CD4-positive, alpha-beta T cell treated with Interleukin-2 at 100 ng/mL for 4 hours (primary cell): ENCODE data around the gene SMDT1.
"Not testable (repeated sequence)": the region's sequence is repeated elsewhere in the genome, so short reads cannot be mapped to it uniquely, and the experiment has no call there.

ENCODE experiments used
- DNase-seq: peaks from one replicate; pipeline ENCODE4 v3.0.0-alpha.2; 2020; ENCODE audit warnings: low spot score

SMDT1 gene

DNA sequence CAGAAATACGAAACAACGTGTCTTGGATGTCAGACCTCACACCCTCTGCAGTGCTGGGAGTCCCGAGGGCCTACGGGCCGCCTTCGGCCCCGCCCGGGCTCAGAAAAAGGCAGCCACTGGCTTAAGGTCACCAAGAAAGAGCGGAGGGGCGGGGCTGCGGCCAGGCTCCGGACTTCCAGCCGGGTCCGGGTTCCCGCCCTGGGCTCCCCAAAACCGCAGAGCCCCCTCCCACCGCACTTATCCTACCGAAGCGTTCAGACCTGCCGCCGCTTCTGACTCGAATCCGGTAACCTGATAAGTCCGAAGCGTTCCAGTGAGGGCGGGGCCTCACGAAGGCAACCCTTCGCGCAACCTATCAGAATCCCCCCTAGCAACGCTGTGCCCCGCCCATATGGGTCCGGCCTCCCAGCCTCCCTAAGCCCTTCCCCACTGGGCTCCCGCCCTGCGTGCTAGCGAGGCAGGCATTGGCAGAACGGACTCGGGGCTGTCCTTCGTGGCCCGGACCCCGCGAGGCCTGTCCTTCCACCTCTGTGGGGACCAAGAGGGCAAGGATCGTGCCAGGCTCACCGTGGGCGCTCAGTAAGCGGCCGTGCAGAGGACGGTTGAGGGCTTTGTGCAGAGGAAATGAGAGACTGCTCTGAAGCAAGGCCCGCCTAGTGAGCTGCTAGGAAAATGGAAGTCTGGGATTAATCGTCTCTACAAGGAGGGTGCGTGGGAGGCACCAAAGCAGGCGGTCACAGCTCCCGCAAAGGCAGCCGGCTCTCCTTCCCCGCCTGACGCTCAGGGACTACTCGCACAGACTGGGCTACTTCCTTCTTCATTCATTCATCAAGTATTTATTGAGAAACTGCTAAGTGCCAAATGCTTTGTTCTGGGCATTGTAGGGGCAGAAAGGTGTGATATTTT is 8.7 kb upstream of the SMDT1 start, which contains the start of gene NAGA:
NAGA (minus strand) TSS at position 296 of the 906 bp plus-strand sequence. CDS start 515 bp downstream, outside the sequence.
- DNase-seq = peak; percentile 93

DNA sequence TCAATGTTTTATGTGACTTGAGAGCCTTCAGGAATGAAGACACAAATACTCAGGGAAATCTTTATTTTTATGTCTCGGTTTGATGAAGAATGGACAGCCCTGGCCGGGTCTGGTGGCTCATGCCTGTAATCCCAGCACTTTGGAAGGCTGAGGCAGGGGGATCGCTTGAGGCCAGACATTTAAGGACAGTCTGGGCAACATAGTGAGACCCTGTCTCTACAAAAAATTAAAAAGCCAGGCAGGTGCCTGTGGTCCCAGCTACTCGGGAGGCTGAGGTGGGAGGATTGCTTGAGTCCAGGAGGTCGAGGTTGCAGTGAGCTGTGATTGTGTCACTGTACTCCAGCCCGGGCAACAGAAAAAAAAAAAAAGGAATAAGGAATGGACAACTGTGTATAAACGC is 8.0 kb upstream of the SMDT1 start:
- not testable (repeated sequence) for DNase-seq

GRCh38 chr22:42072606-42073330 is 6.7 kb upstream of the SMDT1 start:
- no peak for DNase-seq

DNA sequence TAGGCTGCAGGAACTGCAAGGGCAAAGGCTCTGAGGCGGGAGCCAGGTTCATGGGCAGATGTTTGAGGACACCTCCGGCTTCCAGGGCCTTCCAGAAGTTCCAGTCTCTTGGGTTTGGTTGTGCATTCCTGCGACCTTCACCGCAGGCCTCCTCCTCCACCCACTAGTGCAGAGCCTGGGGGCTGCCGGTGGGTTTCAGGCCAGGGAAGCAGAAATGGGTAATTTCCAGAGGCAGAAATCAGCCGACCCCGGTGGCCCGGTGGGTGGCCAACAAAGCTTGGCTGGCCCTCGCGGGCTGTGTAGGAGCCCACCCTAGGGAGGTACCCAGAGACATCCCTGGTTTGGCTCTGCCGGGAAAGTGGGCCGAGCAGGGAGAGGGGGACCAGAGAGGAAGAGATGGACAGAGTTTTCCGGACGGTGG is 5.9 kb upstream of the SMDT1 start:
- no peak for DNase-seq

GRCh38 chr22:42074132-42074811 is 5.2 kb upstream of the SMDT1 start, which contains the start of gene PHETA2:
TSS of gene PHETA2 (plus strand) at chr22:42074248. CDS start at chr22:42077294, 3,046 bp downstream.
- peak; percentile 50 for DNase-seq

GRCh38 chr22:42074846-42075676 is 4.4 kb upstream of the SMDT1 start:
- DNase-seq = no peak

- DNase-seq = no peak
Measured at GRCh38 chr22:42076764-42077485, 2.6 kb upstream of the SMDT1 start.

GRCh38 chr22:42077486-42078125 is 1.9 kb upstream of the SMDT1 start:
- DNase-seq = no peak

- no peak for DNase-seq
Measured at GRCh38 chr22:42078469-42079318, 806 bp upstream of the SMDT1 start.

- no peak for DNase-seq
Measured at GRCh38 chr22:42080287-42080686, 787 bp downstream of the SMDT1 start.

- DNase-seq = no peak
Measured at GRCh38 chr22:42083119-42083518, 3.6 kb downstream of the SMDT1 start.

DNA sequence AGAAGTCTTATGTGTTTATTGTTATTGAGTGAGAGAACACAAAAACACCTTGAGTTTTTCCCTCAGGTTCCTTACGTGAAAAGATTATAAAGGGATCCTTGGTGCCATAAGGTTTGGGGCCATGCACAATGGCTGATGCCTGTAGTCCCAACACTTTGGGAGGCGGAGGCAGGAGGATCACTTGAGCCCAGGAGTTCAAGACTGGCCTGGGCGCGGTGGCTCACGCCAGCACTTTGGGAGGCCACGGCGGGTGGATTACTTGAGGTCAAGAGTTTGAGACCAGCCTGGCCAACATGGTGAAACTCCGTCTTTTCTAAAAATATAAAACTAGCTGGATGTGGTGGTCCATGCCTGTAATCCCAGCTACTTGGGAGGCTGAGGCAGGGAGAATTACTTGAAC is 5.4 kb downstream of the SMDT1 start:
- DNase-seq = no peak

DNA sequence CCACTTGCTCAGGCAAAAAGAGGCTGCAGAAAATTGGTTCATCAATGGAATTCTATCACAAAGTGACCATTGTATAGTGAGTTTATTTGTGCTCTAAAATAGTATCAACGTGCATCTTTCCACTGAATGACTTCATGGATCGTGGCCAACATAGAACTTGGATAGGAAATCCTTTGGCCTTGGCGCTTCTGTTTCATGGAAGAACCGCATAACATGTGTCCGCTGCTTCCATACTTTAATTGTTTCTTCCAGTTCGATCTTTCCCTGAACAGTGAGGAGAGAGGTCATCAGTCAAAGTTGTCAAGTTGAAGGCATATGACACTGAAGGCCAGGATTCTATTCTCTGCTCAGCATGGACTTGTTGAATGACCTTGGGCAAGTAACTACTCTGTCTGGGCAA is 6.6 kb downstream of the SMDT1 start:
- DNase-seq = no peak

DNA sequence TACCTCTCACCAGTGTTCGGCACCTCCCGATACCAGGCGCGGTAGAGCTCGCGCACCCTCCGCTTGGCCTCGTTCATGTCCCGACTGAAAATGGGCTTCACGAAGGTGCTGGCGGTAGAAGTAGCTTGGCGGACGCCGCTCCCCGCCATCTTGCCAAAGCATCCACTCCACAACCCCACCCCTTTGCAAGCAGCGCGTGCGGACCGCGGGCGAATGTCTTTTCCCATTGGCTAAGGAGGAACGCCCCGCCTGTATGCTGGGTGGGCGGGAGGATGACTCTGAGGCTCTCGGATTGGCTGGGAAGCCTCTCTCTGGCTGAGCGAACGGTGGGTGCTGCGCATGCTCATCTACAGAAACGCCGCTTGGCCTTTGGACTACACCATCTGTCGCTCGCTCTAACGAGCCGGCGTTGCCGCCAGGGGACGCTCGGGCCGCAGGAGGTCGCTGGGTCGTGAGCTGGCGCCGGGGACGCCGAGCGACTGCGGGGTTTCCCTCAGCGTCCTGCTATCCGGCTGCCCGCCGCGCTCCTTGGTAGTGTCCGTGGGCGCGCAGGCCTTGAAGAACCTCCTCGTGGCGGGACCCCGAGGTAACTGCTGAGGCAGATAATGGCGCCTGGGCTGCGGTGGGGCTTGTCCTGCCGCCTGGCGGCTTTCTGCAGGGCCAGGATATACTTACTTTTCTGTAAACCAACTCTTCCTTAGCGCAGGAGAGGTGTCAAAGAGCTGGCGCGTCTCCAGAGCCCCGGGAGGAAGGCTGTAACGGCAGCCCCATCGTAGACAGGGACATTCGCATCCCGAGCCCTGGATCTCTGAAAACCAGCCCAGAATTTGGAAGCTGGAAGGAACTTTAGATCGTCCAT is 11.3 kb downstream of the SMDT1 start, which contains the start of gene NDUFA6:
NDUFA6 (minus strand) TSS at position 177 of the 859 bp plus-strand sequence; CDS start at position 149, 28 bp downstream.
- DNase-seq = peak; percentile 99

DNA sequence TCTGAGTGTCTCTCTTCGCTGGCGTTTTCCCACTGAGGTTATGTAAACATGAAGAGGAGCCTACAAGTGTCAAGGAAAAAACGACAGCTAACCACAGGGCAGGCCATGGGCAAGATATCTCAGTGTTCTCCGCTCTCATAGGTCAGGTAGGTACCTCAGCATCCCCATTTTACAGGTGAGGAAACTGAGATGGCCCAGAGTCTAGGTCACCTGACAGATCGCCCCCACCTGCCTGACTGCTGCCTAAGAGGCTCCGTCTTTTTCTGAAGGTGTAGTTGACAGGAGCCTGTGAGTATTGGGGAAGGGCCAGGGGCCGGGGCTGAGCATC is 11.9 kb downstream of the SMDT1 start:
- DNase-seq = no peak

DNA sequence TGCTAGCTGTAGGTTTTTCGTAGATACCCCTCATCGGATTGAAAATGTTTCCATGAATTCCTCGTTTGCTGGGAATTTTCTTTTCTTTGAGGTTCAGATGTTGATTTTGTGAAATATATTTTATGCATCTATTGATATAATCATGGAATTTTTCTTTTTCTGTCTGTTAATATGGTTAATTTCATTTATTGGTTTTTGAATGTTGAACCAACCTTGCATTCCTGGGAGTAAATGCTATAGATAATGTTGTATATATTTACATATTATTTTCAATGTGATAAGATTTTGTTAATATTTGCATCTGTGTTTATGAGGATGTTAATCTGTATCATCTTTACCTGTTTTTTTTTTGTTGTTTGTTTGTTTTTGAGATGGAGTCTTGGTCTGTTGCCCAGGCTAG is 21.7 kb downstream of the SMDT1 start:
- DNase-seq = no peak

- not testable (repeated sequence) for DNase-seq
Measured at GRCh38 chr22:42104332-42104860, 24.9 kb downstream of the SMDT1 start.

DNA sequence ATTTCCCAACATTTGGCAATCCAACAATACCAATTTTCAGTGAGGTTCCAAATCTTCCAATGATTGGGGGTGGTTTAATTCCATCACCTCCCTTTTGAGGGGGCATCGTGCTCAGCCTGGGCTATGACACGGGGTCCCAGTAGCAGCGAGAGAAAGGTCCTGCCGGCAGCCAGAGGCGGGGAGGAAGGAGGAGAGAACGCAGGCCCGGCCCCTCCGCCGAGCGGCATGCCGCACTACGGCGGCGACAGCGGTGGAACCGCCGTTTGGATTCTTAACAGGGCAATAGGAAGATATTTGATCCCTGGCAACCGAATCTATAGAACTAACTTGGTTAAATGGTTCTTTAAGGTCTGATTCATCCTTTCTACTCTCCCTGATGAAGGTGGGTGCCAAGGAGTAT is 29.3 kb downstream of the SMDT1 start:
- DNase-seq = no peak
